Measurements from ENCODE around the gene SERPINB1. TPM values are rescaled to one million over a fixed set of nuclear protein-coding genes. Genes with fewer than 3 reads are reported as not detected.

The SERPINB1 gene
- total RNA-seq, 4 donors from 2014 or later = 24.8 to 79.0 (median 45.4) TPM

- TF ChIP-seq POLR2AphosphoS5 (IDR thresholded peaks at IDR 0.05) (no peak), CTCF (IDR thresholded peaks at IDR 0.05) (no peak), EP300 (IDR thresholded peaks at IDR 0.05) (no peak), POLR2A (IDR thresholded peaks at IDR 0.05) (no peak)
- Histone ChIP-seq H3K27ac (no peak overlapping the region), H3K4me3 (no peak overlapping the region), H3K27me3 (no peaks in the 10 kb centered on the region), H3K36me3 (peaks cover 0 to 7% of the 10 kb centered on the region in 2 donors), H3K9me3 (no peaks in the 10 kb centered on the region), H3K4me1 (peaks cover 0 to 27% (median 0%) of the 10 kb centered on the region in 3 donors)
- WGBS, 2 donors (ENCODE audit: low coverage in 1 of 2) = 76 to 85% methylated on average over 7 to 10 of the region's 11 CpGs
- no peak for ATAC-seq
Observed at GRCh38 chr6:2799936-2800527, 41.6 kb downstream of the SERPINB1 start.

GRCh38 chr6:2798586-2799134 is 43.0 kb downstream of the SERPINB1 start:
- TF ChIP-seq POLR2AphosphoS5 (IDR thresholded peaks at IDR 0.05) (no peak), CTCF (IDR thresholded peaks at IDR 0.05) (no peak), POLR2A (IDR thresholded peaks at IDR 0.05) (no peak), EP300 (IDR thresholded peaks at IDR 0.05) (no peak)
- Histone ChIP-seq H3K27ac (no peak overlapping the region), H3K4me1 (peaks cover 0 to 26% (median 0%) of the 10 kb centered on the region in 3 donors), H3K9me3 (no peaks in the 10 kb centered on the region), H3K27me3 (no peaks in the 10 kb centered on the region), H3K4me3 (no peak overlapping the region), H3K36me3 (peaks cover 0 to 7% of the 10 kb centered on the region in 2 donors)
- ATAC-seq = no peak
- 77 to 82% methylated on average over 7 to 10 of the region's 11 CpGs for WGBS, 2 donors (ENCODE audit: low coverage in 1 of 2)

- Histone ChIP-seq H3K9me3 (no peaks in the 10 kb centered on the region), H3K27ac (no peak overlapping the region), H3K4me3 (no peak overlapping the region), H3K36me3 (peaks cover 0 to 7% of the 10 kb centered on the region in 2 donors), H3K4me1 (peaks cover 0 to 36% (median 0%) of the 10 kb centered on the region in 3 donors), H3K27me3 (no peaks in the 10 kb centered on the region)
- peak; percentile 22 for ATAC-seq
- WGBS, 2 donors (ENCODE audit: low coverage in 1 of 2) = 25 to 34% methylated on average over 3 of the region's 3 CpGs
- no peak for TF ChIP-seq POLR2A (IDR thresholded peaks at IDR 0.05)
- TF ChIP-seq CTCF (IDR thresholded peaks at IDR 0.05) = no peak
- TF ChIP-seq POLR2AphosphoS5 (IDR thresholded peaks at IDR 0.05) = peak; percentile 25
- no peak for TF ChIP-seq EP300 (IDR thresholded peaks at IDR 0.05)
Observed at GRCh38 chr6:2797564-2798031, 44.1 kb downstream of the SERPINB1 start.

GRCh38 chr6:2796861-2797260 is 44.8 kb downstream of the SERPINB1 start:
- peaks cover 0 to 7% of the 10 kb centered on the region in 2 donors for H3K36me3 ChIP-seq
- TF ChIP-seq EP300 (IDR thresholded peaks at IDR 0.05) (no peak), POLR2AphosphoS5 (IDR thresholded peaks at IDR 0.05) (no peak), POLR2A (IDR thresholded peaks at IDR 0.05) (no peak), CTCF (IDR thresholded peaks at IDR 0.05) (no peak)
- H3K9me3 ChIP-seq = no peaks in the 10 kb centered on the region
- peaks cover 0 to 43% (median 3%) of the 10 kb centered on the region in 3 donors for H3K4me1 ChIP-seq
- no peak overlapping the region for H3K27ac ChIP-seq
- H3K27me3 ChIP-seq = no peaks in the 10 kb centered on the region
- no peak overlapping the region for H3K4me3 ChIP-seq
- no peak for ATAC-seq
- 83% methylated on average over 1 of the region's 6 CpGs; no CpG with 5 or more reads in 1 of the 2 donors for WGBS, 2 donors (ENCODE audit: low coverage in 1 of 2)

- ATAC-seq = no peak
- 91% methylated on average over 5 of the region's 16 CpGs; no CpG with 5 or more reads in 1 of the 2 donors for WGBS, 2 donors (ENCODE audit: low coverage in 1 of 2)
- H3K4me1 ChIP-seq = peaks cover 0 to 52% (median 5%) of the 10 kb centered on the region in 3 donors
Observed at GRCh38 chr6:2795956-2796355, 45.7 kb downstream of the SERPINB1 start.

More at GRCh38 chr6:2795956-2796355, 45.7 kb downstream of the SERPINB1 start:
- Histone ChIP-seq H3K36me3 (peaks cover 0 to 6% of the 10 kb centered on the region in 2 donors), H3K27me3 (no peaks in the 10 kb centered on the region), H3K27ac (no peak overlapping the region), H3K9me3 (no peaks in the 10 kb centered on the region), H3K4me3 (no peak overlapping the region)
- TF ChIP-seq EP300 (IDR thresholded peaks at IDR 0.05) (no peak), POLR2AphosphoS5 (IDR thresholded peaks at IDR 0.05) (no peak)

All from gastroesophageal sphincter (tissue), 4 donors.